ENCODE measurements around the gene TFPI2.

Gene TFPI2

DNA sequence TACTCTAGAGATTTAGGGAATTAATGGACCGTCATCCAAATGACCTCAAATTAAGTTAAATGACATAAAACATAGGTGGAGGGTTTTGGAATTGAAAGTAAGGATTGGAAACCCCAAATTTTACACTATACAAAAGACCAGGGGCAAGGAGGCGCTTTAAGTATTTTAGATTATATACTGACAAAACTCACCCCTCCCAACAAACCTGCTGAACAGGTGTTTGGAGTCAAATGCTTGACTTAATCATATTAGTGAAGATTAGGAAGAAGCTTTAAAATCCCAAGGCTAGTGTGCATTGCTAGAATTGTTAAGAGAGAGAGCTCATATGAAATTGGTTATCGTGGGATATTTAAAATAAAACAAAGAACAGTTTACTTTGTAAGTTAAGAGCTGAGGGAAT, 15.7 kb upstream of the TFPI2 start, which contains the start of gene GNGT1:
Gene GNGT1, plus strand, starts transcription at position 301 of the 400 bp plus-strand sequence. CDS start 180 bp downstream, outside the sequence.
- DNase-seq (ENCODE audit: low read depth), result no peak

DNA sequence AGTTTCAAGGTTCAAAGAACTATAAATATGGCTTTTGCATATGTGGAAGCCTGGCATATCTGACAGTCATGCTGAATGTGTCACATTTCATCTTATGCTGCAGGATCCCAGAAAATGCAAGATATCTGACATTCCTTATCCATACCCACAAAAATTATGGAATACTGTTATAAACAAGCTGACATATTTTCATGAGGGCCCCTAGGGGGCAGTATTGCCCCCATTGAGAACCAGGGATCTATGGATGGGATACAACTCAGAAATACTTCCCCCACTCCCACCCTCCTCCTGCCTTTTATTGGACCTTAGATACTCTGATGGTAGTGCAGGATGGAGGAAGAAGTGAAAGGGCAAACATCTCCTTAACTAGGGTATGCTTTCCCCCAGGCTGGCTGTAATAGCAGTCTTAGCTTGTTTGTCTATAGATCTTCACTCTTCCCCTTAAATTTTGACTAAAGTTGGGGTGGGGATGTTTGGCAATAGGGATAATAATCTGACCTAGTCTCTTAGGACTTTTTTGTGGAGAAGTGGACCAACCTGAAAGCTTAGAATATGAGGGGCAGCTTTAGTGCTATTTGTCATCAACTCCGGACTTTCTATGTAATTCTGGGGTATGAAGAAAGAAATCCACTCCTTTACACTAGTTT, 12.3 kb upstream of the TFPI2 start:
- DNase-seq (ENCODE audit: low read depth), result no peak

DNA sequence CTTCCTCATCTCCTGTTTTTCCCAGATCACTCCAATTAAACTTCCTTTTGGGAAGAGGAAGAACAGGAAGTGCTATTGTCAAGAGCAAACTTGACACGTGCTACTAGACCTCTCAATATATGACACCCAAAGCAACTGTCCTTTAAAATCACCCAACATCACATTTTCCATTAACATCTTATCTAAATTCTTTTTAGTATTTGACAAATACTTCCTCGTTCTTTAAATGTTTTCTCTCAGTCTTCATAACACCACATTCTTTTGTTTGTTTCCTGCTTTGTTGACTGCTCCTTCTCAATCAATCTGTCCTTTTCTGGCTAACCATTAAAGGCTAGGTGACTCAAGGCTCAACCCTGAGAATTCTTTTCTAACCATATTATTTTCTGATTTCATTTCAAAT, 7.1 kb upstream of the TFPI2 start:
- DNase-seq (ENCODE audit: low read depth), result no peak

DNA sequence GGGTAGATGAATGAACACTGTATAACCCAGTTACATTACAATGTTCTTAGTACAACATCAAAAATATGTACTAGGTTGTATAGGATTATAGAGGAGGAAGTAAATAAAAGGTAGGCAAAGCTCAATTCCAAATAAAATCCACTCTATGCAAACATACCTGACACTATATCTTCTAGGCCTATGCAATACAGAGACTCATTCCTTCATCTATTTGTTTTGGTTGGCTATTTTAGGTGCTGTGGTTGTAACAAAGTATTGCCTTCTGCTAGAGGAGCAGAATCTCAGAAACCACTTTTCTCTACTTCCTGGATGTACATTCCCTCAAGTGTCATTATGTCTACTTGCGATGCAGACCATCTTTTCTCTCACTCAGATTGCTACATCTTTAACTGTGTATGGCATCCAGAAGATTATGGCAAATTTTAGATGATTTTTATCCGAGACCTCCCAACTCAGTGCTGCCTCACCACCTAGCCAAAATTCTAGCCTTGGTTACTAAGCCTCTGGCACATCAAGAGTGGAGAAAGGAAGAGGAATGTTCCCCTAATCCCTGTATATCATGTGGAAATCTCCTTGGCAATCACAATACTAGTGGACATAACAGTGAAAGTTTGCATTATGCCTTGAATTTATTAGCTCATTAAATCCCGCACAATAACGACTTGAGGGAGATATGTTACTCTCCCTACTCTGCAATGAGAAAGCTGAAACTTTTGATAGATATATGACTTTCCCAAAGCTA, 5.5 kb upstream of the TFPI2 start:
- DNase-seq (ENCODE audit: low read depth), result no peak

DNA sequence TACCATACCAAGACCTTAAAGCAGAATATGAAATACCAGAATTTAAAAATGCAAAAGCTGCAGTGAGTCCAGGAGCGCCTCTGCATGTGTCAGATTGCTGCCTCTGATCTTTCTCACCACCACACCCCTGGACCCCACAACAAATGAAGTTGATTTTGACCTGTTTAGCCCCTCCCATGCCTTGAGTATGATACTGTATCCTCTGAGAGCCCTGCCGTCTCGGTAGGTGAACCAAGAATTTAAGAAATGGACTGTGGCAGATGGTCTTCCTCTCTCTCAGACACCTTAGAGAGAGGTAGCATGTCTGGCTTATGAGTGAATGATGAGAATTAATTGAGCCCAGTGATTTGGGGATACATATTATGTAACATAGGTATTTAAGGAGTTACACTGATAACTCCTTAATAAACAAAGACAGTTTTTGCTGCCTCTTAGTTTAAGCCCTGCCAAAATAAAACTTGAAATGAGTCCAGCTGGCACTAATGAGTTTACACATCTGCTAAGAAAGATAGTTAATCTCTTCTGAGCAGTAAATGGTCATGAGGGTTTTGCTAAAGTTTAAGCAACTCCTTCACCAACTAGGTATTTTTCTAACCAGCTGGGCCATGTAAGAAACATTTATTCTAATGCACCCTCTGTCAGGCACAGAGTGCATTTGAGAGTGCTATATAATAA, 4.5 kb upstream of the TFPI2 start:
- no peak for DNase-seq (ENCODE audit: low read depth)

DNA sequence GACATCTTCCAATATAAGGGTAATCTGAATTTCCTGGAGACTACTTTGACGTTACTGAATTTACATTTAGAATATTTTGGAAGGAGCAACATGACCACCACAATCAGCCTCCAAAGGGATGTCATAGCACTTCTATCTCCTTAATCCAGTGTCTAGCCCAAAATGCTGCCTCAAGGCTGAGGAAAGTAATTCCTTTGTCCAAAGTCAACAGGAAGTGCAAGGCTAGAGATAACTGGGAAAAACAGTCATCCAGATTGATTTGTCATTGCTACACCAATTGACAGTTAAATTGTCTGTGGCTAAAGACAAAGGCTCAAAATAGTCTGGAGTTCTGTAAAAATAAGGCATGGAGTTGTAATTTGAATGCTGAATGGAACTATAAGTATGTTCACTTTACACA, 3.9 kb upstream of the TFPI2 start:
- no peak for DNase-seq (ENCODE audit: low read depth)

DNA sequence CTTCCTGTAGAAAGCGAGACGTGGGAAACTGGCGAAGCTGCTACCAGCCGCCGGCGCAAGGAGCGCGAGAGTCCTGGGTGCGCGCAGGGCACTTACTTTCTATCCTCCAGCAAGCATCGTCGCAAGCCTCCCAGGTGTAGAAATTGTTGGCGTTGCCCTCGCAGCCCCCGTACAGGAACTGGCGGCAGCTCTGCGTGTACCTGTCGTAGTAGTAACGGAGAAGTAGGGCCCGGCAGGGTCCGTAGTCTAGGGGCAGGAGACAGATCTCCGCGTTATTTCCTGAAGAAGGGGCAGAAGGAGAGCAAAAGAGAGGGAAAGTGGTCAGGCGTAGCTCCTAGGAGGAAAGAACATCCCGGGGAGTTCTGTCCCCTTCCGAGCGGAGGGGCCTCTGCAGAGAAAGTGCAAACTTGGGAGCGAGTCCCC, 501 bp downstream of the TFPI2 start:
- DNase-seq (ENCODE audit: low read depth), result no peak

DNA sequence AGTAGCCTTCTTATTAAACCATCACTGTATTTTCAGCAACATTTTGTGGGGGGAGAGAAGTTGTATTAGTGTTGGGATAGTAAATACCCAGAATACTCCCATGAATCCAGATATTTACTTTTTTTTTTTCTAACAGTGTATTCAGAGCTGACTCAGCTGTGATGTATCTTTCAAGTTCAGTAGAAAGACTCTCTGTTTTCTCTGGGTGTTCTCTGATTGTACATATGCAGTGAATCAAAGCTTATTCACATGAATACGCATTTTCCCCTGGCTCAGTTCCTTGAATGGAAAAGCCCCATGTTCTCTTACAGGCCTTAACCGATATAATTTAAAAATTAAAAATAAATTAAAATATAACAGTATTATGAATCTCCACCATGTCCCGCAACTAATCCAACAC, 1.3 kb downstream of the TFPI2 start:
- no peak for DNase-seq (ENCODE audit: low read depth)

DNA sequence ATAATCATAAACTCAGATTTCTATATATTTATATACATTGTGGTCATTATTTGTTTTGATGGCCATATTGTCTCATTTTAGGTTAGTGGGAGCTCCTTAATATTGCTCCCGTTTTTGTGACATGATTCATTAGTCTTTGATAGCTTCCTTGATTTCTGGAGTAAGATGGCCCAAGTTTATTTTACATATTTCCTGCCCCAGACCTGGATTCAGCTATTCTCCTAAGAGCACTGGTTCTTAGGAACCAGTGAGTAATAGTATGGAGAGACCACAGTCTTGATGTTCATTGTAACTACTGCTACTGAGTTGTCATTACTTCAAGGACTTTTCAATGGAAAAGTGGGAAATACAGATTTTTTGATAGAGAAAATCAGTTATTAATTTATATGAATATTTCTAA, 6.0 kb downstream of the TFPI2 start:
- no peak for DNase-seq (ENCODE audit: low read depth)

DNA sequence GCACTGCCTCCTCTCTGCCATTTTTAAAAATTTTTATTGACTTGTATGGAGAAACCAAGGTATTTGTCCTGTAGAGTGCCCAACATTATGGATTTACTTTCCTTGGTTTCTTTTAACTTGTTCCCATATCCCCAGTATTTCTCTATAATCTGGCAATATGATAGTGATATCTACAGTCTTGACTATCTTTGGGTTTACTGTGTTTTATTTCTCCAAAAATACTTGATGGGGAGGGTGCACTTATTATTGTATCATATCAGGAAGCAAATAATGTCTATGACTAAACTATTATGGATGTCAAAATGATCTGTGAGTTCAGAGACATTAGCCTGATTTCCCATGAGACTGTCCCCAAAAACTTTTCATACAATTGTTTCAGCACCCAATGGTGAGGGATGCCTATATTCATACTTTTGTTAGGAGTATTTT, 6.6 kb downstream of the TFPI2 start:
- DNase-seq (ENCODE audit: low read depth), result no peak

DNA sequence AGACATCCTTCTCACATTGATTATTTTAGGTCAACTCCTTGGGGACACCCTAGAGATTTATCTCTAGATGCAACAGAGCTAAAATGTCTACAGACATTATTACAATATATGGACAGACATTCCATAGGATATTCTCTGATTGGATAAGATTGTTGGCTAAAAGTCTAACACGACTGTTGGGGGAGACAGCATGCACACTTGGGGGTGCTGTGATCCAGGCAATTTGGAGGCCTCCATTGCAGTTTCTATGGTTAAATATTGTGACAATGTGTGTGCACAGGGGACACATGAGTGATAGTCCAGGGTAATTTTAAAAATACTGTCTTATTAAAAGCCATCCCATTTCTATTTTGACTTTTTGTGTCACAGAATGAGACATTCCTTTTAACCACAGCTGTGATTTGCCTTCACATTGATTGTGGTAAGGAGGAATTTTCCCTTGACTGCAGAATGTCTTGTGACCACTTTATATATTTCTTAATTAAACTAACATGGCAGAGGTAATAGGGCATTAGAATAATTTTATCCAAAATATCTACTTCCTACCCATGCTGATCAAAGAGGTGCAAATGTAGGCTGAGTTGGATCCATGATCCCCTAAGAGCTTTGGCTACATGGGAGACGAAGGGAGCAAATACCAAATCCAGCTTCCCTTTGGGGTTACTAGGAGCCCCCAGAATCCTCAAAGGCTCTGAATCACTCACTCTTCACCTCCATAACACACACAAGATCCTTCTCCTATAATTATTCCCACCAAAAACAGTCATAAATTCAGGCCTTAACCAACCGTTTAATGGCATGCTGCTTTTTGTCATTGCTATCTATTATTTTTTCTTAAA, 7.3 kb downstream of the TFPI2 start:
- DNase-seq (ENCODE audit: low read depth), result no peak

DNA sequence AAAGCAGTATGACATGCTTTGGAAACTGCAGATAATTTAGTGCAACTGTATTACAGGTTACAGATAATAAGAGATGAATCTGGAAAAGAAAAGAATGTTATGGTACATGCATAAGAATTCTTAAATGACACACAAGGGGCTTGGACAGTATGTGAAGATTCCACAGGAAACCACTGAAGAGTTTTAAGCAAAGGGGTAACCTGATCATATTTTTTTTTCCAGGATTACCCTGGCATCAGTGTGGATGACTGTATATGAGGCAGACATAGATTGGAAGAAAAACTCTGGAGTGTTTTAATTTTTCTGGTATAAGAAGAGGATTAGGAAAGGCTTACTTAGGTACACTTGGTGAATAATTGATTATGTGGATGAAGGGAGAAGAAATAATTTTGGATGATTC, 8.1 kb downstream of the TFPI2 start:
- no peak for DNase-seq (ENCODE audit: low read depth)

DNA sequence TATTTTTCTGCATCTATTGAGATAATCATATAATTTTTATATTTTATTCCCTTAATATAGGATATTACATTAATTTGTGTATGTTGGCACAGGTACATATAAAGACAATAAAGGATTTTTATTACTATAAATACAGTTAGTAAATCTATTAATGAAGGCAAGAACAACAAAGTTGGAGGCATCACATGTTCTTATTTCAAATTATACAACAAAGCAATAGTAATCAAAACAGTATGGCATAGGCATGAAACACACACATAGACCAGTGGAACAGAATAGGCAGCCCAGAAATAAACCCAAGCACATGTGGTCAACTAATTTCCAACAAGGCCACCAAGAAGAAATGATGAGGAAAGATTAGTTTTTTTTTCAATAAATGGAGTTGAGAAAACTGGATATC, 11.2 kb downstream of the TFPI2 start:
- DNase-seq (ENCODE audit: low read depth), result no peak

DNA sequence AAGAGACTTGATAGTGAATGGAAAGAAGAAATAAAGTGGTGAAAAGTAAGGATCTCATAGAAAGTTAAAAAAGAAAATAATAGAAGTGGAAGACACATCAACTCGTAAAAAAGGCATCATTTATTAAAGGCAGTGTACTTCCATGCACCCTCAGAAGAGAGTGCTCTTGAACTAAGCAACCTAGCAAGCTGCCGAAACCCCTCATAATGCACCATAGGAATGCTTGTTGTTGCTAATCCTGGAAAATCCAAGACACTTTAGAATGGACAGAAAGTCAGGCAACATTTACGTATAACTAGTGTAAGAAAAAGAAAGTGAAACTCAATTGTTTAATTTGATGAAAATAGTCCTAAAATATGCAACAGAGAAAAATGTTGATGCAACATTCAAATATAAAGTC, 12.8 kb downstream of the TFPI2 start:
- DNase-seq (ENCODE audit: low read depth), result no peak

DNA sequence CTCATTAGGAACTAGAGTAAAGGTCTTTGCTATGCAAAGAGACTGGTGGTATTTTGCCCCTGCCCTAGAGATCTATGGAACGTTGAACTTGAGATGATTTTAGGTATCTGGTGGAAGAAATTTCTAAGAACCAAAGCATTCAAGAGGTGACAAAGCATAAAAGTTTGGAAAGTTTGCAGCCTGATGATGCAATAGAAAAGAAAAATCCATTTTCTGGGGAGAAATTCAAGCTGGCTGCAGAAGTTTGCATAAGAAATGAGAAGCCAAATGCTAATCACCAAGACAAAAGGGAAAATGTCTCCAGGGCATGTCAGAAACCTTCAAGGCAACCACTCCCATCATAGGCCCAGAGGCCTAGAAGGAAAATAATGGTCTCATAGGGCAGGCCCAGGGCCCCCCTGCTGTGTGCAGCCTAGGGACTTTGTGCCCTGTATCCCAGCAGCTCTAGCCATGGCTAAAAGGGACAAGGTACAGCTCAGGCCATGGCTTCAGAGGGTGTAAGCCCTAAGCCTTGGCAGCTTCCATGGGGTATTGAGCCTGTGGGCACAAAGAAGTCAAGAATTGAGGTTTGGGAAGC, 16.5 kb downstream of the TFPI2 start:
- no peak for DNase-seq (ENCODE audit: low read depth)

DNA sequence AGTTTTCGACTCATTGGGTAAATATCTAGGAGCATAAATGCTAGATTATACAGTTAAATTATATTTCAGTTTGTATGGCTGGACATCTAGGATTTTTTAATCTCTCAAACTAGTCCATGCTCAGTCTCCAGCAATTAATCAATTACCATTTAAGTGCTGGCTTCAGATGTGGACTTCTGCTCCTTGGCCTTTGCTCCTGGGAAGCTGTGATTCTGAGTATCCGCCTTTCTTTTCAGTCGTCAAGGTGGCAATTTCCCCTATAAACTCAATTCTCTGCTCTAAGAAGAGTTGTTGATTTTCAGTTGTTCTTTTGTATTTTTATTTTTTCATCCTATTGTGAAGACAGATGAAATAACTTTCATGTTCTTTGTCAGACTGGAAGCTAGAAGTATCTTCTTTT, 23.7 kb downstream of the TFPI2 start:
- DNase-seq (ENCODE audit: low read depth), result no peak

DNA sequence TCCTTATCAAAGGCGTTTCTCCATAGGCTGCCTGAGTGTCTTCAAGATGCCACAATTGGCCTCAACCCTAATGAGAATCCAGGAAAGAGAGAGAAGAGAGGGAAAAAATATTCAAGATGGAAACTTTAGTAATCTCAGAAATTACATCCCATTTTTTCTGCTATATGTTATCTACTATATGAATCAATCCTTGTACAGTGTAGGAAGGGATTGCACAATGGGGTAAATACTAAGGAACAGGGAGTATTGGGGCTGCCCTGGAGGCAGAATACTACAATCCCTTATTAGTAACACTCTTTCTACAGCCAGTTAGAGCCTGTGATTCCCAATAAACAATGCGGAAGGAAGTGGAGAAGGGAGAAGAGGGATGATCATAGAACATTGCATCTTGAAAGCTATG, 27.9 kb downstream of the TFPI2 start:
- DNase-seq (ENCODE audit: low read depth), result no peak

DNA sequence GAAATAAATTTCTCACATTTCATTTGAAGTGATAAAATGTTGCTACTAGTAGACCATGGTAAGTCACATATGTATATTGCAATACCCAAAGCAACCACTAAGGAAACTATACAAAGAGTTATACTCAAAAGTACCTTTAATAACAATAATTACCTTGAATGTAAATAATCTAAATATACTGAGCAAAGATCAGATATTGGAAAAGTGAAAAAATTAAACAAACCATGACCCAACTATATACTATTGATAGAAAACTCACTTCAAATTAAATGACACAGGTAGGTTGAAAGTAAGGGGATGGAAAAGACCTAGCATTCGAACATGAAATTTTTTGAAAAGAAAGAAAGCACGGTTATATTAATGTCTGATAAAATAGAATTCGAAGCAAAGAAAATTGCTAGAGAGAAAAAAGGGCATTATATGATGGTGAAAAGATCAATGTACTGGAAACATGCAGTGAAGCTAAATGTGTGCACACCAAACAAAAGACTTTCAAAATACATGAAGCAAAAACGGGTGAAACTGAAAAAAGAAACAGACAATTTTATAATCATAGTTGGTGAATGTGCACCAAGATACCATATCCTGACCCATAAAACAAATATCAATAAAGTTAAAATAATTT, 29.1 kb downstream of the TFPI2 start:
- no peak for DNase-seq (ENCODE audit: low read depth)

DNA sequence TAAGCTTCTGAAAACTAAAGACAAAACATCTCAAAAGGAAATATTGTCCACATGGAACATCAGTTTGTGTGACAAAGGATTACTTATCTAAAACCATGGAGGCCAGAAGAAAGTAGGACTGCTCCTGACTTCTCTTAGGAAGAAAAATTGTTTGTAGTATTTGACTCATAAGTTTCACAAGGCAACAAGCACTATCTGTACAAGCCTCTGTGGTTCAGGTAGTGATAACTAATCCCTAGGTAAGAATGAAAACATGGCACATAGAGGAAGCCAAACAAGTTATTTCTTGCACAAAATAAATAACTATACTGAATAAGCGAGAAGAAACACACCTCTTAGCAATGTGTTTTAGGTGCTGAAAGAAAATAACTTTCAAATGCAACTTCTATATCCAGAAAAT, 30.3 kb downstream of the TFPI2 start:
- DNase-seq (ENCODE audit: low read depth), result no peak

DNA sequence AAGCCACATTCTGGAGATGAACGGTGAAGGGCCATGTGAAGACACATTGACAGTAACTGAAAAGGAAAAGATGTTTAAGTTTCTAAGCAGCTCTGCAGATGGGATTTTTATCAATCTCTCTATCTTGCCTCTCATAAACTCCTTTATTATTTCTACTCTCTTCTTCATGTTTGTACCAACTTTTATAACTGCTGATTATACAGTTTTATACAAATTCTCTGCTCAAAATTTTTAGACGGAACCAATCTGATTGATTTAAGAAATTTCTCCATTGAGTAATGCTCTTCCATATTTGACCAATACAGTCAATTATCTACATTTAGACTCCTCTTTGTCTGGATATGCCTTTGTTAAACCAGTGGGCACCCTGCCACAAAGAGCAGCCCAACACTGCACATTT, 31.7 kb downstream of the TFPI2 start:
- DNase-seq (ENCODE audit: low read depth), result no peak

DNA sequence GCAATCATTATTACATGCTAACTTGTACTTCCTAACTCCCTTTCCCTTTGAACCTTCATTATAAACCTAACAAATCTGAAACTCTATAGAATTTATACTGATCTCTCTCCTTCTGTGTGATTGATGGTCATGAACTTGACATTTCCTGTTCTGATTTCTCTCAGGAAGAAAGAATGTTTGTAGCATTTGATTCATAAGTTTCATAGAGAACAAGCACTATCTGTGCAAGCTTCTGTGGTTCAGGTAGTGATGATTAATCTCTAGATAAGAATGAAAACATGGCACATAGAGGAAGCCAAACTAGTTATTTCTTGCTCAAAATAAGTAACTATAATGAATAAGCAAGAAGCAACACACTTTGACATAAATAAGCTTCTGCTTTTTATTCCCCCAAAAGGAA, 34.2 kb downstream of the TFPI2 start:
- no peak for DNase-seq (ENCODE audit: low read depth)

DNA sequence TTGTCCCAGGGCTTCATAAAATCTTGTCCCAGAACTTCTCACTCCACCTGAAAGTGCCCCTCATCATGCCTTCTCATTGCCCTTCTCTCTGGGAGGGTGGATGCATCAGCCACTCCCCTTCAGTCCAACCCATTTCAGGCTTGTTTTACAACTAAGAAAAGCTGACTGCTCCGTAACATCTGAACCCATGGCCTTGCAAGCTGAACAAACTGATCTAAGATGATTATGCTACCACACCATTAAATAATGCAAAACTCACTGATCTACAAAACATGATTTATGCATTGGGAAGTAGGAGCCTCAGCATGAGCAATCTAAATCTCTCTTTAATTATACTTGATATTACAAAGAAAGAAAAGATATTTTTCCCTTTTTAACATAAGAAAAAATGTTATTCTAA, 34.8 kb downstream of the TFPI2 start:
- no peak for DNase-seq (ENCODE audit: low read depth)

All from activated T-cell treated with anti-CD3 and anti-CD28 coated beads for 1 hour (primary cell).